Smooth muscle cell (in vitro differentiated cells): ENCODE data around the gene ACSS3. TPM values are rescaled to one million over a fixed set of nuclear protein-coding genes. Genes with fewer than 3 reads are reported as not detected.

ENCODE experiments used
- DNase-seq: peaks from one replicate; lab custom pipeline; 2025; ENCODE audit not compliant: unreplicated experiment; lab: John Stamatoyannopoulos, UW
- H2AFZ ChIP-seq: fragments of 200-600 bp; sonication (generic); 2 replicates; pipeline ENCODE4 v1.6.0; 2016; ENCODE audit warnings: antibody characterized with exemption, low read depth, mild to moderate bottlenecking
- H3F3A ChIP-seq: fragments of 200-600 bp; sonication (generic); 2 replicates; pipeline ENCODE4 v1.6.0; 2017; ENCODE audit warnings: antibody characterized with exemption, low read depth
- H3K27ac ChIP-seq: fragments of 200-600 bp; sonication (generic); 2 replicates; pipeline ENCODE4 v1.5.1; 2016; ENCODE audit warnings: low read depth, mild to moderate bottlenecking
- H3K27me3 ChIP-seq: fragments of 200-600 bp; sonication (generic); 2 replicates; pipeline ENCODE4 v1.6.1; 2016; ENCODE audit warnings: low read depth, mild to moderate bottlenecking
- H3K36me3 ChIP-seq: fragments of 200-600 bp; sonication (generic); 2 replicates; pipeline ENCODE4 v1.5.1; 2016; ENCODE audit warnings: low read depth
- H3K4me1 ChIP-seq: fragments of 200-600 bp; sonication (generic); 2 replicates; pipeline ENCODE4 v1.5.1; 2016; ENCODE audit warnings: low read depth
- H3K4me2 ChIP-seq: fragments of 200-600 bp; sonication (generic); 2 replicates; pipeline ENCODE4 v1.6.0; 2016; ENCODE audit warnings: mild to moderate bottlenecking
- H3K4me3 ChIP-seq: fragments of 200-600 bp; sonication (generic); 2 replicates; pipeline ENCODE4 v1.5.1; 2016; ENCODE audit warnings: mild to moderate bottlenecking
- H3K79me2 ChIP-seq: fragments of 200-600 bp; sonication (generic); 2 replicates; pipeline ENCODE4 v1.6.0; 2016; ENCODE audit warnings: low read depth, mild to moderate bottlenecking
- H3K9ac ChIP-seq: fragments of 200-600 bp; sonication (generic); 2 replicates; pipeline ENCODE4 v1.6.0; 2016; ENCODE audit warnings: low read depth
- H3K9me3 ChIP-seq: fragments of 200-600 bp; sonication (generic); replicated peaks from 2 replicates; pipeline ENCODE4 v1.5.1; 2016; ENCODE audit warnings: low read depth
- H4K20me1 ChIP-seq: fragments of 200-600 bp; sonication (generic); 2 replicates; pipeline ENCODE4 v1.6.0; 2016; ENCODE audit warnings: low read depth
- WGBS: methylation state at CpG from one replicate; pipeline ENCODE4 v1.1.7; 2016; ENCODE audit warnings: low lambda C conversion rate; 5-methylcytosine and 5-hydroxymethylcytosine counted together
- polyA plus RNA-seq: library from polyadenylated mRNA; unstranded; fragments of >200 nt; fragmentation: Nextera tagmentation; extraction: Ambion mirVana; gene quantifications from 2 replicates; pipeline ENCODE4 v1.2.1, GENCODE V29; 2016
- total RNA-seq: library from RNA; depleted of rRNA; stranded (reverse); fragments of >200 nt; gene quantifications from 2 replicates; pipeline ENCODE4 v1.2.3, GENCODE V29; 2014
- TF ChIP-seq, protein P1 (sequence below): fragments of 200-600 bp; sonication (generic); IDR thresholded peaks from 2 replicates; pipeline ENCODE4 v1.5.1; 2017; ENCODE audit warnings: borderline replicate concordance, mild to moderate bottlenecking, antibody characterized with exemption; ENCODE audit not compliant: insufficient read depth, poor library complexity, severe bottlenecking

Gene ACSS3
- total and polyA plus RNA-seq, 2 experiments from 2014 or later = 6.4 to 8.0 TPM

DNA sequence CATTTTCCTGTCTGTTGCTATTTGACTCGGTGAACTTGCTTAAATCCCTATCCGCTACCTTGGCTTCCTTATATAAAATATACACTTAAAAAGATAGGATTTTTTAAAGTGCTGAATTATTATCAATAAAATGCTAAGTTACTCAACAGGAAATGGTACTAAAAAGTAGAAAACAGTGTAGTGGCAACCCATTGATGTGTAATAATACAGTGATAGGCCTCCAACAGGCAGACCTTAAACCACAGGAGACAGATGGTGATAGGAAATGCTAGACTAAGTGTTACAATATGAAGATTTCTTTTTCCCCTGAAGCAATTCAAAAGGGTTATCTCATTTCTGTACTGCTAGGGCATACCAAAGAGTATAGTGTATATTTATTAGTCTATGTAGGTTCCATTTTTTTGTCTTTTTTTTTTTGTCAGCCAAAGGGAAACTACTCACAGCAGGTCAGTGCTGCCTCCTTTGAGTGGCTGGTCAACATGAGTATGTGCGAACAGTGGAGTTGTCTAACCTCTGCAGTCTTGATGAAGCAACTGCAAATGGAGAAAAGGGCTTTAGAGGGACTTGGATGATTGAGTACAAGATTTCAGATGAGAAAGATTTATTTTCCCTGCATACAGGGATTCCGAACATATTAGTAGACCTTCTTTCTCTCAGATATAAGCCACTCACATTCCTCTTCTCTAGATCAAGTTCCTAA, 183.8 kb downstream of the ACSS3 start:
- Histone ChIP-seq H3K79me2 (no peaks in the 10 kb centered on the region), H3K4me3 (no peak overlapping the region), H3K9me3 (no peaks in the 10 kb centered on the region), H3K4me1 (no peaks in the 10 kb centered on the region), H3K9ac (no peak overlapping the region), H3K4me2 (no peak overlapping the region), H3K36me3 (no peaks in the 10 kb centered on the region), H3K27me3 (no peaks in the 10 kb centered on the region), H2AFZ (no peak overlapping the region), H3F3A (no peaks in the 10 kb centered on the region), H3K27ac (no peak overlapping the region), H4K20me1 (no peaks in the 10 kb centered on the region)
- WGBS = 73% methylated on average over 4 of the region's 4 CpGs
- TF ChIP-seq, protein P1, sequence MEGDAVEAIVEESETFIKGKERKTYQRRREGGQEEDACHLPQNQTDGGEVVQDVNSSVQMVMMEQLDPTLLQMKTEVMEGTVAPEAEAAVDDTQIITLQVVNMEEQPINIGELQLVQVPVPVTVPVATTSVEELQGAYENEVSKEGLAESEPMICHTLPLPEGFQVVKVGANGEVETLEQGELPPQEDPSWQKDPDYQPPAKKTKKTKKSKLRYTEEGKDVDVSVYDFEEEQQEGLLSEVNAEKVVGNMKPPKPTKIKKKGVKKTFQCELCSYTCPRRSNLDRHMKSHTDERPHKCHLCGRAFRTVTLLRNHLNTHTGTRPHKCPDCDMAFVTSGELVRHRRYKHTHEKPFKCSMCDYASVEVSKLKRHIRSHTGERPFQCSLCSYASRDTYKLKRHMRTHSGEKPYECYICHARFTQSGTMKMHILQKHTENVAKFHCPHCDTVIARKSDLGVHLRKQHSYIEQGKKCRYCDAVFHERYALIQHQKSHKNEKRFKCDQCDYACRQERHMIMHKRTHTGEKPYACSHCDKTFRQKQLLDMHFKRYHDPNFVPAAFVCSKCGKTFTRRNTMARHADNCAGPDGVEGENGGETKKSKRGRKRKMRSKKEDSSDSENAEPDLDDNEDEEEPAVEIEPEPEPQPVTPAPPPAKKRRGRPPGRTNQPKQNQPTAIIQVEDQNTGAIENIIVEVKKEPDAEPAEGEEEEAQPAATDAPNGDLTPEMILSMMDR = no peak
- no peak for DNase-seq

GRCh38 chr12:81263072-81263471, 185.2 kb downstream of the ACSS3 start:
- Histone ChIP-seq H3K27me3 (no peaks in the 10 kb centered on the region), H2AFZ (no peak overlapping the region), H3F3A (no peaks in the 10 kb centered on the region), H3K79me2 (no peaks in the 10 kb centered on the region), H3K9me3 (no peaks in the 10 kb centered on the region), H3K4me2 (no peak overlapping the region), H3K4me1 (no peaks in the 10 kb centered on the region), H4K20me1 (no peaks in the 10 kb centered on the region), H3K9ac (no peak overlapping the region), H3K4me3 (no peak overlapping the region), H3K27ac (no peak overlapping the region), H3K36me3 (no peaks in the 10 kb centered on the region)
- DNase-seq = no peak
- TF ChIP-seq, protein P1 = no peak
- WGBS = 84% methylated on average over 2 of the region's 2 CpGs

DNA sequence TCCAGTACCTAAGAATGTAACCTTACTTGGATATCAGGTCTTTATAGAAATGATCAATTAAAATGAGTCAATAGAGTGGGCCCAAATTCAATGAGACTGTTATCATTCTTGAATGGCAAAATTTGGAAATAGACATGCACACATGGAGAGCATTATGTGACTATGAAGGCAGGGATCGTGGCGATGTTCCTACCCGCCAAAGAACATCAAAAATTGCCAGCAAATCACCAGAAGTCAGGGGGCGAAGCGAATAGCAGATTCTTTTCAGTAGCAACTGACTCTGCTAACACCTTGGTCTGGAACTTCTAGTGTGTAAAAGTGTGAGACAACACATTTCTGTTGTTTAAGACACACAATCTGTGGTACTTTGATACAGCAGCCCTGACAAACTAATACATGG, 192.5 kb downstream of the ACSS3 start:
- H3K4me2 ChIP-seq = no peak overlapping the region
- no peaks in the 10 kb centered on the region for H3K79me2 ChIP-seq
- H3K4me1 ChIP-seq = no peaks in the 10 kb centered on the region
- H3K9me3 ChIP-seq = no peaks in the 10 kb centered on the region
- H3F3A ChIP-seq = no peaks in the 10 kb centered on the region
- H3K27me3 ChIP-seq = no peaks in the 10 kb centered on the region
- TF ChIP-seq, protein P1 = no peak
- no peak overlapping the region for H3K4me3 ChIP-seq
- H3K9ac ChIP-seq = no peak overlapping the region
- H3K27ac ChIP-seq = no peak overlapping the region
- no peaks in the 10 kb centered on the region for H4K20me1 ChIP-seq
- 92% methylated on average over 5 of the region's 5 CpGs for WGBS
- no peak for DNase-seq
- H2AFZ ChIP-seq = no peak overlapping the region
- H3K36me3 ChIP-seq = no peaks in the 10 kb centered on the region
